ENCODE measurements around the gene ANXA11. TPM values are rescaled to one million over a fixed set of nuclear protein-coding genes. Genes with fewer than 3 reads are reported as not detected.
"Not testable (repeated sequence)": the region's sequence is repeated elsewhere in the genome, so short reads cannot be mapped to it uniquely, and the experiment has no call there.

Gene ANXA11
- total and polyA plus RNA-seq, 2 experiments from 2014 or later, result 92.8 to 168 TPM

GRCh38 chr10:80149123-80149522 is 56.2 kb downstream of the ANXA11 start:
- Histone ChIP-seq H3K4me2 (no peak overlapping the region), H2AFZ (no peak overlapping the region), H3K9me2 (replicated peaks; ENCODE audit: insufficient read depth) (no peaks in the 10 kb centered on the region), H3K79me2 (no peaks in the 10 kb centered on the region), H3K27ac (no peak overlapping the region), H3K4me1 (ENCODE audit: insufficient read depth) (no peaks in the 10 kb centered on the region), H3K36me3 (replicated peaks; ENCODE audit: insufficient read depth, low read depth) (no peaks in the 10 kb centered on the region), H3K4me3 (no peak overlapping the region), H3K9me3 (ENCODE audit: low read depth) (no peaks in the 10 kb centered on the region), H4K20me1 (ENCODE audit: insufficient read depth, poor library complexity, severe bottlenecking) (no peaks in the 10 kb centered on the region), H3K27me3 (no peaks in the 10 kb centered on the region)
- TF ChIP-seq CTCF (IDR thresholded peaks at IDR 0.05; ENCODE audit: poor library complexity), result no peak
- TF ChIP-seq EZH2 (IDR thresholded peaks at IDR 0.05; ENCODE audit: borderline replicate concordance), result no peak
- no peak for TF ChIP-seq EZH2phosphoT487 (IDR thresholded peaks at IDR 0.05; ENCODE audit: low read depth, severe bottlenecking, unreplicated experiment)
- DNase-seq (ENCODE audit: low spot score), result no peak
- WGBS (ENCODE audit: low lambda C conversion rate, missing lambda C conversion rate), result 98% methylated on average over 2 of the region's 2 CpGs

GRCh38 chr10:80148166-80148805 is 57.1 kb downstream of the ANXA11 start:
- no peaks in the 10 kb centered on the region for H4K20me1 ChIP-seq (ENCODE audit: insufficient read depth, poor library complexity, severe bottlenecking)
- no peak for TF ChIP-seq CTCF (IDR thresholded peaks at IDR 0.05; ENCODE audit: poor library complexity)
- no peak for TF ChIP-seq EZH2phosphoT487 (IDR thresholded peaks at IDR 0.05; ENCODE audit: low read depth, severe bottlenecking, unreplicated experiment)
- H3K36me3 ChIP-seq (replicated peaks; ENCODE audit: insufficient read depth, low read depth), result no peaks in the 10 kb centered on the region
- no peak for DNase-seq (ENCODE audit: low spot score)
- H3K79me2 ChIP-seq, result no peaks in the 10 kb centered on the region
- H3K9me3 ChIP-seq (ENCODE audit: low read depth), result no peaks in the 10 kb centered on the region
- no peak overlapping the region for H3K4me2 ChIP-seq
- no peak overlapping the region for H2AFZ ChIP-seq
- no peak overlapping the region for H3K4me3 ChIP-seq
- H3K27me3 ChIP-seq, result no peaks in the 10 kb centered on the region
- 77% methylated on average over 5 of the region's 5 CpGs for WGBS (ENCODE audit: low lambda C conversion rate, missing lambda C conversion rate)
- no peak overlapping the region for H3K27ac ChIP-seq
- no peaks in the 10 kb centered on the region for H3K4me1 ChIP-seq (ENCODE audit: insufficient read depth)
- H3K9me2 ChIP-seq (replicated peaks; ENCODE audit: insufficient read depth), result no peaks in the 10 kb centered on the region

GRCh38 chr10:80146918-80147317 is 58.4 kb downstream of the ANXA11 start:
- WGBS (ENCODE audit: low lambda C conversion rate, missing lambda C conversion rate), result 92% methylated on average over 3 of the region's 3 CpGs
- no peak for DNase-seq (ENCODE audit: low spot score)
- no peaks in the 10 kb centered on the region for H3K36me3 ChIP-seq (replicated peaks; ENCODE audit: insufficient read depth, low read depth)
- H3K4me2 ChIP-seq, result no peak overlapping the region
- no peaks in the 10 kb centered on the region for H3K9me2 ChIP-seq (replicated peaks; ENCODE audit: insufficient read depth)
- H3K4me3 ChIP-seq, result no peak overlapping the region
- H4K20me1 ChIP-seq (ENCODE audit: insufficient read depth, poor library complexity, severe bottlenecking), result no peaks in the 10 kb centered on the region
- TF ChIP-seq EZH2 (IDR thresholded peaks at IDR 0.05; ENCODE audit: borderline replicate concordance) (no peak), CTCF (IDR thresholded peaks at IDR 0.05; ENCODE audit: poor library complexity) (no peak), EZH2phosphoT487 (IDR thresholded peaks at IDR 0.05; ENCODE audit: low read depth, severe bottlenecking, unreplicated experiment) (no peak)
- H3K27ac ChIP-seq, result no peak overlapping the region
- H3K9me3 ChIP-seq (ENCODE audit: low read depth), result no peaks in the 10 kb centered on the region
- H3K4me1 ChIP-seq (ENCODE audit: insufficient read depth), result no peaks in the 10 kb centered on the region
- no peaks in the 10 kb centered on the region for H3K79me2 ChIP-seq
- H3K27me3 ChIP-seq, result no peaks in the 10 kb centered on the region
- no peak overlapping the region for H2AFZ ChIP-seq

- not testable (repeated sequence) for DNase-seq (ENCODE audit: low spot score); H3K4me3 ChIP-seq; H4K20me1 ChIP-seq (ENCODE audit: insufficient read depth, poor library complexity, severe bottlenecking); H3K9me2 ChIP-seq (replicated peaks; ENCODE audit: insufficient read depth); H3K4me1 ChIP-seq (ENCODE audit: insufficient read depth); H3K27me3 ChIP-seq; H2AFZ ChIP-seq; H3K27ac ChIP-seq; H3K79me2 ChIP-seq; H3K9me3 ChIP-seq (ENCODE audit: low read depth); H3K36me3 ChIP-seq (replicated peaks; ENCODE audit: insufficient read depth, low read depth); H3K4me2 ChIP-seq
- 93% methylated on average over 11 of the region's 11 CpGs for WGBS (ENCODE audit: low lambda C conversion rate, missing lambda C conversion rate)
Observed at GRCh38 chr10:80145406-80146308, 59.7 kb downstream of the ANXA11 start.

Data from hepatocyte (in vitro differentiated cells).